GM19035 (cell line): Measurements from ENCODE around the gene CLECL1.
"Not testable (repeated sequence)": the region's sequence is repeated elsewhere in the genome, so short reads cannot be mapped to it uniquely, and the experiment has no call there.

ENCODE experiments used
- ATAC-seq: cut with Tn5 transposase; IDR thresholded peaks from one replicate; pipeline ENCODE4 v1.9.1; 2021; ENCODE audit not compliant: unreplicated experiment

Gene CLECL1

DNA sequence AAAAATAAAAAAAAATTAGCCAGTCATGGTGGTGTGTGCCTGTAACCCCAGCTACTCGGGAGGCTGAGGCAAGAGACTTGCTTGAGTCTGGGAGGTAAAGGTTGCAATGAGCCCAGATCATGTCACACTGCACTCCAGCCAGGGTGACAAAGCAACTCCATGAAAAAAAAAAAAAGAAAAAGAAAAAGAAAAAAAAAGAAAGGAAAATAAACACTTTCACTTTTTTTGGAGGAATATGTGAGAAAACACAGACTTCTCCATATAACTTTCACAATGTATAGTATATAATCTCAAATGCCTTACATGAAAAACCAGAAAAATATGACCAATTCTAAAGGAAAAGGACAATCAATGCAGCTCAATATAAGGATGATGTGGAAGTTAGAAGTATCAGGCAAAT is 8.9 kb downstream of the CLECL1 start:
- no peak for ATAC-seq

DNA sequence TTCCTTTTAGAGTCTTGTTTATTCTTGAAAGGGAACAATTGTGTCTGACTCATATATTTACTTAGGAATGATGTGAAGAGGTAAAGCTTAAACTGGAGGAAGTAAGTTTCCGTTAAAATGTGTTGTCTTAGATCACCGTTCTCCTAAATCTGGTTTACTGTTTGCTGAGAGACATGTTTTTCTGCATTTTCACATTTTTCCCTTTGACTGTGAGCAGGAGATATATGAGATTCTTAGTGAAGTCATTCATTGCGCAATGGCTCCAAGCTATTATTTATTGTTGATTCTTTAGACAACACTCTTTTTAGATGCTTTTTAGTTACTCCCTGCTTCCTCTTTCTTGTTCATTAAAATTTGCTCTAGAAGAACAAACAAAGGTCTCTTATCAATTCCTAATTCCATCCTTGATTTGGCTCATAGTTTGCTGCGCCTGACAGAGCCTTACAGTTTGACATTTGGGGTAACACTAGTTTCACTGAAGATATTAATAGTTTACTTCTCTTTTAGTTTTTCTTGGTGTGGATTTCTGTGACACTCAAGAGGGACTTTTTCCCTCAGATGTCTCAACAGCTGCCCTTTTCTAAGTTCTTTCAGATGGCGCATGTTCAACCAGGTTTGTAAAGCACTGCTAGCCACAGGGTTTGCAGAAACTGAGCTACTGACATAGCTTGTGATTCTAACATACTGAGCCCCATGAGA is 11.4 kb downstream of the CLECL1 start:
- peak; percentile 39 for ATAC-seq

- no peak for ATAC-seq
Observed at GRCh38 chr12:9719790-9720189, 13.1 kb downstream of the CLECL1 start.

- ATAC-seq: no peak
Observed at GRCh38 chr12:9718968-9719367, 13.9 kb downstream of the CLECL1 start.

GRCh38 chr12:9717070-9717925 is 15.6 kb downstream of the CLECL1 start:
- peak; percentile 34 for ATAC-seq

DNA sequence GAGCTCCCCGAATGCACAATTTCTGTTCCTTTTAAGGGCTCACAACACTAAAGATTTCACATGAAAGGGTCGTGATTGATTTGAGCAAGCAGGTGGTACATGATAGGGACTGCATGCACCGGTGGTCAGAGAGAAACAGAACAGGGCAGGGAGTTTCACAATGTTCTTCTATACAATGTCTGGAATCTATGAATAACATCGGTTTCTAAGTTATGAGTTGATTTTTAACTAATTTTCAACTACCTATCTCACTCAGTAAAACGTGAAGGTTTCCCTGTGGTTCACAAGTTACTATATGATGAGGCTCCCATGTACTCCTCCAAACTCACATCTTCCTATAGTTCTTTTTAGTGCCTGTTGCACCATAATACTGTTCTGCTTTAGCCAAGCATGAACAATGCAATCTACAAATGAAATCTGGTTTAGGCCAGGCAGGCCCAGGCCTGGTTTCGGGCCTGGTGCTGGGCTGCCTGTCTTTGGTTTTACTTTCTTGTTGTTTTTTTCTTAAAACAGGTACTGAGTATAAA is 19.8 kb downstream of the CLECL1 start:
- peak; percentile 69 for ATAC-seq

GRCh38 chr12:9711664-9712063 is 21.2 kb downstream of the CLECL1 start:
- ATAC-seq: no peak

DNA sequence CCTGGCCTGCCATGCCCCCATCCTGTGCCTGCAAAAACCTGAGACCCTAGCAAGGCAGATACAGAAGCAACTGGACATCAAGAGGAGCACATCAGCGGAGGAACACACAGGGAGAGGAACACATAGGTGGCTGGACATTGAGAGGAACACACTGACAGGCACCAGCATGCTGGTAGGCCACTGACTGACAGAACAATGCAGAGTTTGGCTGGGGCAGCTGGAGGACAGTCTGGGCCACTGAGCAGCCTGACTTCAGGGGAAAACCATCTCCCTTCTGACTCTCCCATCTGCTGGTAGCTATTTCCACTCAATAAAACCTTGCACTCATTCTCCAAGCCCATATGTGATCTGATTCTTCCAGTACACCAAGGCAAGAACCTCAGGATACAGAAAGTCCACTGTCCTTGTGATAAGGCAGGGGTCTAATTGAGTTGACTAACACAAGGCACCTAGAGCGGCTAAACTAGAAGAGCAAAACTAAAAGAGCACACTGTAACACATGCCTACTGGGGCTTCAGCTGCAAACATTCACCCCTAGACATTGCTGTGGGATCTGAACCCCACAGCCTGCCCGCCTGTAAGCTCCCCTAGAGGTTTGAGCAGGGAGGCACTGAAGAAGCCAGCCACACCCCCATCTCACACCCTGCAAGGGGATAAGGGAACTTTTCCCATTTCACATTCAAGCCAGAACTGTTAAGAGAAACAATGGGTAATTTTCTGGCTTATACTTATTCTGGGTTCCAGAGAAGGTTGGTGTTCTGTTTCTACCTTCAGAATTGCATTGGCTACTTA is 22.1 kb downstream of the CLECL1 start:
- ATAC-seq: no peak

DNA sequence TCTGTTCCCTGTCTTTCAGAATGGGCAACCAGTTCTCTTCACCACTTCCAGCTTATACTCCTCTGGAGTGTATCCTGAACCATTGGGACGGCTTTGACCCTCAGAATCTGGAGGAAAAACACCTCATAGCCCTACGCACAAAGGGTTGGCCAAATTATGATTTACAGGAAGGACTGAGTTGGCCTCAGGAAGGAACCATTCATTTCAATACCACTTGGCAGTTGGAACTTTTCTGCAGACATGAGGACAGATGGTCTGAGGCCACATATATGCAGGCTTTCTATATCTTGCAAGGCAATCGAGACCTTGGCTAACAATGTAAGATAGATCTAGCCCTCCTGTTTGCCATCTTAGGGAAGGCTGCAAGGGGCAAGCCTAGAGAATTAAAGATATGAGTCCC is 24.0 kb downstream of the CLECL1 start:
- ATAC-seq: no peak

GRCh38 chr12:9707864-9708808 is 24.8 kb downstream of the CLECL1 start:
- ATAC-seq: no peak

DNA sequence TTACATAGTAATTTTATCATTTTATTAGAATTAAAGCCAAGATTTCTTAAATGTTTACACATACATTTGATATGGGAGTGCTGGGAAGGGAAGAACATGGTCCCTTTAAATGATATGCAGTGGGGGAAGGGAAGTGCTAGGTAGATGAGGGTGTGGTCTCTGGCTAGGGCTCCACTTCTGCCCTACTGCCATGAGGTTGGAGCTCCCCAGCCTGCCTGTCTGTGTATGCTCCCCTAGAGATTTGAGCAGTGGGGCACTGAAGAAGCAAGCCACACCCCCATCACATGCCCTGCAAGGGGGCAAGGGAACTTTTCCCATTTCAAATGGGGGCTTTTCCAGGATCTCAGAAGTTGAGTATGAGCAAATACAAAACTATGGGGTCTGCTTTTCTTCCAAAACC is 25.5 kb downstream of the CLECL1 start:
- ATAC-seq: no peak

GRCh38 chr12:9706086-9706685 is 26.7 kb downstream of the CLECL1 start:
- ATAC-seq: no peak

DNA sequence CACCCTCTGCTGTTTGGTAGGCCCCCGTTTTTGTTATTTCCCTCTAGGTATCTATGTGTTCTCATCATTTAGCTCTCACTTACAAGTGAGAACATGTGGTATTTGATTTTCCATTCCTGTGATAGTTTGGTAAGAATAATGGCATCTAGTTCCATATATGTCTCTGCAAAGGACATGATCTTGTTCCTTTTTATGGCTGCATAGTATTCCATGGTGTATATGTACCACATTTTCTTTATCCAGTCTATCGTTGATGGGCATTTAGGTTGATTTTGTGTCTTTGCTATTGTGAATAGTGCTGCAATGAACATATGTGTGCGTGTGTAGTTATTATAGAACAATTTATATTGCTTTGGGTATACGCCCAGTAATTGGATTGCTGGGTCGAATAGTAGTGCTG is 28.3 kb downstream of the CLECL1 start:
- not testable (repeated sequence) for ATAC-seq

DNA sequence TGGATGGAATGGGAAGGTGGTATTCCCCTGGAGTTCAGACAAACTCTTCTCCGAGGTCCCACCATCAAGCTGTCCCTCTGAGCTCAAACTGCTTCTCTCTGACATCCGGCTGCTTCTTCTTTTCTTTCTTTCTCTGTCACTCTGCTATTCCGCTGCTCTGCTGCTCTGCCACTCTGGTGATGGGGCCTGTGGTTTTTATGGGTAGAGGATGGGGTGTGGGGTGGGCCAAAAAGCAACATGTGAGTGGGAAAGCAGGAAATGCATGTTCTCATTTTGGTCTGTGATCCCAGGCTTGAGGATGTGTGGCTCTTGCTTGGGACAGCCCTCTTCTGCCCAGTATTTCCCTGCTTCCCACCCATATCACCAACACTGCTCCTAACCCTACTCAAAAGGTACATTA is 30.6 kb downstream of the CLECL1 start:
- ATAC-seq: no peak

DNA sequence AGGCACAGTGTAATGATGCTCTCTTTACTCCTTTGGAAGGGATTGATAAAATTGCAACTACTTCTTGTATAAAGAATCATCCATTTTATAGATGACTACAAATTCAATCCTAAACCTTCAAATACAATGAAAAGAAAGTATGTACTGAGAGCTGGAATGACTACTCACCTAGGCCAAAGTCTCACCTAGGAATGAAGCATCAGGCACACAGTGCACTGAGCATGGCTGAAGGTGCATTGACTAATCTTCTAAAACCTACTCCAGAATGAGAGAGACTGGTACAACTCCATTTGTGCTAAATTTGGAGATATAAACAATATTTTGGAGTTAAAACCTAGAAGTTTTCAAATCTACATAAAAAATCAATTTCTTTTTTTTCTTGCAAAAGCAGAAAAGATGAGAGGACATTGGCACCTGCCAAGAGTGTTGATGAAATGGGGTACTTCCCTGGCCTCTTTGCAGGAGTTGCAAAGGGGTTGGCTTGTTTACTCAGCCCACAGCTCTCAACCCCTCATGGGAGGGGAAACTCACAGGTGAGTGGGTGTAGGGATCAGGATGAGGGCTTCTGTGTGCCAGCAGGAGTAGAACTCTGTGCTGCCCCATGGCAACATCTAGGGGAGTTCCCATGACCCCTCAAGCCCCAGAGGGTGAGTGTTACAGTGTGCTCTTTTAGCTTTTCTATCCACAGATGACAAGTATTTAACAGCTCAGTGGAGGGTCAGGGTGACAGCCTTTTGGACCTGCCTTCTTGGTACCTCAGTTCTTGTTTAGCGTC is 31.3 kb downstream of the CLECL1 start:
- ATAC-seq: no peak

DNA sequence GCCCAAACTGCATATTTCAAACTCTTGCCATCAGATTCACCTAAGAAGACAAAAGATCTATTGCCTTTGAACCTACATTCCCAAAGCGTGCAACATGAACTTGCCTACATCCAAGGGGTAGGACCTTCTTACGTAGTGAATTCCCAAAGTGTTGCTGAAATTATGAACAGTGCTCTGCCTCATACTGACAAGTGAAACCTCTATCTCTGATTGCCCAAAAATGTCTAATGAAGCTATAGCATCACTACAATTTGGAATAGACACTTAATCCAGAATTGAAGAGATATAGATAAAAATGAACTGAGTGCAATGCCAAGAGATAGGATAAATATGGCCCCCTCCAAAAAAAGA is 32.3 kb downstream of the CLECL1 start:
- no peak for ATAC-seq

DNA sequence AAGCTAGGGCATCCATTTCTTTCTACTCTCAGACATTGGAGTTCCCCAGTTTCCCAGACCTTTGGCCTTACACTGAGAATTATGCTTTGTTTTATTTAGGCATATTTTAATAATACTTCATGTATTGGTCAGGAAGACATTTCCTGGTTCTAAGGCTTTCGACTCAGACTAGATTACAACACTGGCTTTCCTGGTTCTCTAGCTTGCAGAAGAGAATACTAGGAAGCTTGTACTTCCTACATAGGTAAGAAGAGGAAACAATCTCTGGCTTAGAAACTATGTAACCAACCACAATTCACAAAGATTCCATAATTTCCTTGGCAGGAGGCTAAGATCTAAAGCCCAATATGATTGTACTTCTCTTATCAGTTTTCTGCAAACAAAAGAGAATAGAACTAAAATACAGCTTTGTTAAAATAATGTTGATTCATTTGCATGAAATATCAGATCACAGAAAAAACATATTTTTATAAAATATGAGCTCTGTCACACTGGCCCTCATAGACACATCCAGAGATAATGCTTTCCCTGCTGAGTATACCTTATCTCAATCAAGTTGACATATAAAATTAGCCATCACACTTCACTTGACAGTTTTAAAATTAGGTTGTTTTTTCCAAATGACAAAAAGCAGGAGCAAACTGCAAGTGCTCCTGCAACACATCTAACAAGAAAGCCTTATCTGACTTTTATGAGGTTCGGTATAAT is 32.8 kb downstream of the CLECL1 start:
- no peak for ATAC-seq

GRCh38 chr12:9699269-9699897 is 33.5 kb downstream of the CLECL1 start:
- ATAC-seq: no peak
